Activated T-helper 17 cell treated with anti-CD3 and anti-CD28 coated beads, Interleukin-2, amount 50 U/mL, for 72 hours (primary cell): ENCODE measurements around the gene SPRR1A. TPM values are rescaled to one million over a fixed set of nuclear protein-coding genes. Genes with fewer than 3 reads are reported as not detected.

ENCODE experiments used
- ATAC-seq: fragments of 150-1000 bp; cut with Tn5 transposase; replicated peaks from 2 replicates; pipeline ENCODE4 v1.10.0; 2021; ENCODE audit warnings: mild to moderate bottlenecking, moderate library complexity
- H3K27ac Mint-ChIP-seq: one replicate; pipeline ENCODE4 v1.8.0; 2022; ENCODE audit warnings: mixed read lengths
- H3K27me3 Mint-ChIP-seq: one replicate; pipeline ENCODE4 v1.8.0; 2022; ENCODE audit warnings: mixed read lengths
- H3K36me3 Mint-ChIP-seq: one replicate; pipeline ENCODE4 v1.8.0; 2022; ENCODE audit warnings: low read depth, mild to moderate bottlenecking, mixed read lengths
- H3K4me1 Mint-ChIP-seq: one replicate; pipeline ENCODE4 v1.8.0; 2022; ENCODE audit warnings: mixed read lengths
- H3K4me3 Mint-ChIP-seq: one replicate; pipeline ENCODE4 v1.8.0; 2022; ENCODE audit warnings: mild to moderate bottlenecking, mixed read lengths
- H3K9me3 Mint-ChIP-seq: one replicate; pipeline ENCODE4 v1.8.0; 2022; ENCODE audit warnings: mixed read lengths
- total RNA-seq, 2 donors: library from RNA; stranded (reverse); gene quantifications; one replicate each; pipeline ENCODE4 v1.2.3, GENCODE V29; 2022

Gene SPRR1A
- total RNA-seq, 2 donors from 2014 or later: not detected

DNA sequence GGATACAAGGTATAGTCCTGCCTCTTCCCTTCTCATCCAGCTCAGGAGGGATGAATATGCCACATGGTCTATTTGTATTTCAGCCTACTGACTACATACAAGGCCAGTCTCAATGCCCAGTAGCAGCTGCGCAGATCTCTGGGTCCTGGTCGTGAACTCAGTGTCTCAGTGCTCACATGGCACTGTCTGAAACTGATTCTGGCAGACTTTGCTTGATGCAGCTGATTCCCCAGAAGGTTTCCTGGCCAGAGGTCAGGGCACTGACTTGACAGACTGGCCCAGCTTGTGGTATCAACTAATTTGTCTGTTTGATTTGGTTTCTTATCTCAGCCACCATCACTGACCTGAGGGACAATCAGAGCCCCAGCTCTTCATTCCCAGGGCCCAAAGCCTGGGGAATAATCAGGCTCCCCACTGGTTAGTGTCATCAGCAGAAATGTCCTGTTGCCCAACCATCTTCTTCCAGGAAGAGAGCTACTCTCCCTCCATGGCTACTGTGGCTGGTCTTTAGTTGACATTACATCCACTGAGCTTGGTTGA lies 20.9 kb upstream of the SPRR1A start:
- no peak overlapping the region for H3K27ac Mint-ChIP-seq
- no peaks in the 10 kb centered on the region for H3K9me3 Mint-ChIP-seq
- no peaks in the 10 kb centered on the region for H3K36me3 Mint-ChIP-seq
- no peak for ATAC-seq
- H3K4me3 Mint-ChIP-seq: no peak overlapping the region
- peaks cover 29% of the 10 kb centered on the region for H3K27me3 Mint-ChIP-seq
- no peaks in the 10 kb centered on the region for H3K4me1 Mint-ChIP-seq

DNA sequence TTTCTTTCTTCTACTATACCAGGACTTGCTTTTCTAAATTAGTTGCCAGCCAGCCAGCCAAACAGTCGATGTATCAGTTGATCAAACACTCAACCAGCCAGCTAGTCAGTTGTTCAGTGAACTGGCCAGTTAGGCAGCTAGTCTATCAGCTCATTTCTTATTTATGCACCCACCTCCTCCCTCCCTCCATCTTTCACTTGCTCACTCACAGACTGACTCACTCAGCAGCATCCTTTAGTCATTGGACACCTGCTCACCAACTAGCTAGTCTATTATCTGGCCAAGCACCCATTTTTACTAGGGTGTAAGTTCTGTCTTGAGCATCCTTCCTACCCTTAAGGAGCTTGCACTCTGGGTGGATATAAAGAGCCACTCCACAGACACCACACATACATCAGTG lies 19.3 kb upstream of the SPRR1A start:
- Mint-ChIP-seq H3K27me3 (peaks cover 25% of the 10 kb centered on the region), H3K4me3 (no peak overlapping the region), H3K4me1 (no peaks in the 10 kb centered on the region), H3K9me3 (no peaks in the 10 kb centered on the region), H3K36me3 (no peaks in the 10 kb centered on the region), H3K27ac (no peak overlapping the region)
- ATAC-seq: peak; percentile 53

DNA sequence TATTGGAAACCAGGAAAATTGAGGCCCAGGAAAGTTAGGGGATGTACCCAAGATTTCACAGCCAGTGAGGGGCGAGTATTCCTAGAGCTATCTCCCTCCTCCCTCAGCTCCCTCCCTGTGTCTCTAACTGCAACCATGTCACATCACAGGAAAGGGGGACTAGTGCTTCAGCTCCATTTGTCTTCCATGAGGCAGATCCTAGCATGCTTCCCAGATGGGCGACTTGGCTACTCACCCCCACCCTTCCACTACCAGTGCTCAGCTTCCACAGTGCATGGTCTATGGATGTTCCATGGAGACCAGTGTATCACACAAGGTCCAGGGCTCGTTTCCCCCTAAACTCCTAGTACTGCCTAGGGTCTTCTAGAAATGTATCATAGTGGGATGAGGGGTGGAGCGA lies 18.0 kb upstream of the SPRR1A start:
- H3K4me1 Mint-ChIP-seq: no peaks in the 10 kb centered on the region
- peaks cover 25% of the 10 kb centered on the region for H3K27me3 Mint-ChIP-seq
- no peaks in the 10 kb centered on the region for H3K36me3 Mint-ChIP-seq
- H3K9me3 Mint-ChIP-seq: no peaks in the 10 kb centered on the region
- no peak overlapping the region for H3K27ac Mint-ChIP-seq
- H3K4me3 Mint-ChIP-seq: no peak overlapping the region
- ATAC-seq: no peak

DNA sequence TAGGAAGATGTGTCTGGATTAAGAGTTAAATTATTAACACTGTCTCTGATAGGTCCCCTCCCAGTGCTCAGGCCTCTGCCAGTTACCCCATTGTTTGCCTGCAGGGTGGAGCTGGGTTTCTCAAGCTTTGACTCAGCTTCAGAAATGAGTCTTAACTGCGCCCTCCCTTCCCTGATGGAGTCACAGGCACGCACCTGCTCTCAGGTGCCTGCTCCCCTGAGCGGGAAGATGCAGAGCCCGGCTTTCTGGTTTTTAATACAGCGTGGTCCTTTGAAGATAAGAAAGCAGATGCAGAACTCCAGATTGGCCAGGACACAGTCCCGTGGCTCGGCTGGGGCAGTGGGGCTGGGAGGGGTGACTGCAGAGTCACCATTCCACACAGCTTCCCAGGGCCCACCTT lies 16.7 kb upstream of the SPRR1A start:
- Mint-ChIP-seq H3K4me1 (no peaks in the 10 kb centered on the region), H3K27ac (no peak overlapping the region), H3K27me3 (peaks cover 32% of the 10 kb centered on the region), H3K36me3 (no peaks in the 10 kb centered on the region), H3K4me3 (no peak overlapping the region), H3K9me3 (no peaks in the 10 kb centered on the region)
- ATAC-seq: peak; percentile 65

DNA sequence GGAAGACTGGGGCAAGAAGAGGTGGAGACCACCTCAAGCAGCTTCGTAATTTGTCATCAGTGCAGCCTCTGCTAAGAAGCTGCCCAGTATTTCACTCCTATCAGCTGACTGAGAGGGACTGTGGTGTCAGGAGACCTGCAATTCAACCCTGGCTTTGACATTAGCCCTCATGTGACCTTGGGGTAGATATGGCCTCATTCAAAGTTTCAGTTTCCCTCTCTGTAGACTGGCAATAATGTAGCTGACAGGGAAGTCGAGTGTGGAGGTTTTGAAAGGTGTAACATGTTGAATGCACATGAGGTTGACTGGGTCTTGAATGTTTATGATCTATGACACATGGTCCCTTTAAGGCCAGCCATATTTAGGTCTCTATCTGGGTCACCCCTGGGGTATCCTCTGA lies 15.6 kb upstream of the SPRR1A start:
- no peaks in the 10 kb centered on the region for H3K36me3 Mint-ChIP-seq
- no peak for ATAC-seq

DNA sequence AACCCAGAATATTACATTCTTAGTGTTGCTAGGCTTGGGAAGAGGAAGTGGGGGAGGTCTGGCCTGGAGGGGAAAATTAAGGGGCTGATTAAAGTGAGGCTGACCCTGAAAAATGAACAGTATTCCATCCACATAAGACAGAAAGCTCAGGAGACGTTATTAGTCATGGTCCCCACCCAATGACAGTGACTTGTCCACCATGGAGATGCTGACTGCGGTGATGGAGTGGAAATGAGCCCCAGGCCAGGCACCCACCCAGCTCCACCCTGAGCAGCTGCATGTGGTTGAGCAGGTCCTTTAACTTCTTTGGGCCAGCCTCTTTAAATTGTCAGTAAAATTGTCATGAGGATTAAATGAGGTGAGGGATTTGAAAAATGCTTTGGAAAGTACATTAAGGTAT lies 14.8 kb upstream of the SPRR1A start:
- peaks cover 39% of the 10 kb centered on the region for H3K27me3 Mint-ChIP-seq
- no peaks in the 10 kb centered on the region for H3K4me1 Mint-ChIP-seq
- H3K9me3 Mint-ChIP-seq: no peaks in the 10 kb centered on the region
- H3K27ac Mint-ChIP-seq: no peak overlapping the region
- H3K36me3 Mint-ChIP-seq: no peaks in the 10 kb centered on the region
- no peak overlapping the region for H3K4me3 Mint-ChIP-seq
- ATAC-seq: no peak

More for the DNA sequence above, 15.6 kb upstream of the SPRR1A start:
- peaks cover 39% of the 10 kb centered on the region for H3K27me3 Mint-ChIP-seq
- no peak overlapping the region for H3K4me3 Mint-ChIP-seq
- H3K4me1 Mint-ChIP-seq: no peaks in the 10 kb centered on the region
- no peak overlapping the region for H3K27ac Mint-ChIP-seq
- H3K9me3 Mint-ChIP-seq: no peaks in the 10 kb centered on the region

DNA sequence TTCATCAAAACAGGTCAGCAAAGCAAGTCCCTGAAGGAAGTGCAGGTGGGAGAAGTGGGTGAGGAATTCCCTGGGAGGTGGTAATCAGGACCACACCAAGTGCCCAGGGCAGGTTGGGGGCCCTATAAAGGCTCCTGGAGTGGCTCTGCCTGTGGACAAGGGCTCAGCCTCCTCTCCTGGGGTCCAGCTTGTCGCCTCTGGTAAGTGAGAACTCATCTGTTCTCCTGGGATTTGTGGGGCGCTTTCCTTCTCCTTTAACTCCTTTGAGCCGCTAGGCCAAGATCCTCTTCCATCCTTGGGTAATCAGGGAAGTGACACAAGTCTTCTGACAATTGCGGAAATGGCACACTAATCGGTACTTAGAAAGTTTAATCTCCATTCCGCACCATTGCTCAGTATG lies 13.4 kb upstream of the SPRR1A start, which contains the start of gene SPRR4:
TSS of gene SPRR4 (plus strand) at position 154 of the 400 bp plus-strand sequence. CDS start 1,243 bp downstream, outside the sequence.
- peaks cover 37% of the 10 kb centered on the region for H3K27me3 Mint-ChIP-seq
- no peak for ATAC-seq
- H3K36me3 Mint-ChIP-seq: no peaks in the 10 kb centered on the region
- no peak within 1 kb of the TSS for H3K27ac Mint-ChIP-seq
- H3K4me1 Mint-ChIP-seq: no peaks in the 10 kb centered on the region
- no peak within 1 kb of the TSS for H3K4me3 Mint-ChIP-seq
- no peaks in the 10 kb centered on the region for H3K9me3 Mint-ChIP-seq

DNA sequence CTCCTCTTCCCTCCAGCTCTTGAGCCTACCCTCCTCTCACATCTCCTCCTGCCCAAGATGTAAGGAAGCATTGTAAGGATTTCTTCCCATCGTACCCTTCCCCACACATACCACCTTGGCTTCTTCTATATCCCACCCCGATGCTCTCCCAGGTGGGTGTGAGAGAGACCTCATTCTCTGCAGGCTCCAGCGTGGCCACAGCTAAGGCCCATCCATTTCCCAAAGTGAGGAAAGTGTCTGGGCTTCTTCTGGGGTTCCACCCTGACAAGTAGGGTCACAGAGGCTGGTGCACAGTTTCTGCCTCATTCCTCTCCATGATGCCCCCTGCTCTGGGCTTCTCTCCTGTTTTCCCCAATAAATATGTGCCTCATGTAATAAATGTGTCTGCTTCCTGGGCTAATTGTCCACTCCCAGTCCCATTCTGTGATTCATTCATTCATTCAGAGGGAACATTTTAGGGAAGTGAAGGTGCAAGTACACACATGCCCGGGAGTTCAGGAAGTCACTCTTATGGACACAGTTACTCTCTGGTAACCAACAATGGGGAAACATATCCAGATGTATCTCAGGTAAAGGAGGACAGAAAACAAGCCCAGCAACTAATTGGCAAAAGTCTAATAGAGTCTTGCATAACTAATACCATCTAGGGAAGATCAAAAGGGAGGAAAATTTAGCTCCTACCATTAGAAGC lies 11.5 kb upstream of the SPRR1A start:
- Mint-ChIP-seq H3K27ac (no peak overlapping the region), H3K36me3 (no peaks in the 10 kb centered on the region), H3K27me3 (peaks cover 42% of the 10 kb centered on the region), H3K4me1 (no peaks in the 10 kb centered on the region), H3K4me3 (no peak overlapping the region), H3K9me3 (no peaks in the 10 kb centered on the region)
- ATAC-seq: no peak

DNA sequence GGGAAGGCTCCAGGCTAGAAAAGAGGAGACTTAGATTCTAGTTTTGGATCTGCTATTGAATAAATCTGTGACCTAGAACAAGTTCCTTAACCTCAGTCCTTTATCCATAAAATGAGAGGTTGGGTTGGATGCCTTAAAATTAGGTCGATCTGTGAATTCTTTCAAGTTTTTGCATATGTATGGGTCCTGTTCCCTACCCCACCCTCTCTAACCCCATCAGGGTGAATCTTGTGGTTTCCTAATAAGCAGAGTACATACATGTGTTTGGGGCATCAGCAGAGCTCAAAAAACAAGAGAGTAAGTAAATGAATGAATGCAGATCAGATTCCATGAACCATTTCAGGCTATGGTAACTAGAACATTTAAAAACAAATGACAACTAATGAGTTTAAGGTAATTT lies 7.2 kb upstream of the SPRR1A start:
- ATAC-seq: no peak
- Mint-ChIP-seq H3K4me3 (no peak overlapping the region), H3K36me3 (no peaks in the 10 kb centered on the region), H3K4me1 (no peaks in the 10 kb centered on the region), H3K27ac (no peak overlapping the region), H3K27me3 (peaks cover 63% of the 10 kb centered on the region), H3K9me3 (no peaks in the 10 kb centered on the region)

DNA sequence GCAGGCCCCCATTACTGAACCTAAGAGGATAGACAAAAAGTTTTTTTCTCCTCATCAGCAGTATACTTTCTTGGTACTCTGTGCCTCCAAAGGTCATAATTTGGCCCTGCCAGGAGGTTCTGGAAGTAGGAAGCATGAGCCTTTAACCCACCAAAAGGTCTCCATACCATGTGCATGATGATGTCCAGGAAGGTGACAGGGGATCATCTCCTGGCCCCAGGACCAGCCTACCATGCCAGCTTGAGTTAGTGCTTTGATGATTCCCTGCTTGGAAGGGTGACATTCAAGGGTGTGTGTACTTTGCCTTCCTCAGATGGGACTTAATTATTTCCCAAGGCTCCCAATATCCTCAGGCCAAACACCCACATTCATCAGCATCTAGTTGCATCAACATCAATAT lies 6.3 kb upstream of the SPRR1A start:
- no peak for ATAC-seq
- Mint-ChIP-seq H3K9me3 (no peaks in the 10 kb centered on the region), H3K27ac (no peak overlapping the region), H3K4me1 (no peaks in the 10 kb centered on the region), H3K4me3 (no peak overlapping the region), H3K36me3 (no peaks in the 10 kb centered on the region), H3K27me3 (peaks cover 61% of the 10 kb centered on the region)

DNA sequence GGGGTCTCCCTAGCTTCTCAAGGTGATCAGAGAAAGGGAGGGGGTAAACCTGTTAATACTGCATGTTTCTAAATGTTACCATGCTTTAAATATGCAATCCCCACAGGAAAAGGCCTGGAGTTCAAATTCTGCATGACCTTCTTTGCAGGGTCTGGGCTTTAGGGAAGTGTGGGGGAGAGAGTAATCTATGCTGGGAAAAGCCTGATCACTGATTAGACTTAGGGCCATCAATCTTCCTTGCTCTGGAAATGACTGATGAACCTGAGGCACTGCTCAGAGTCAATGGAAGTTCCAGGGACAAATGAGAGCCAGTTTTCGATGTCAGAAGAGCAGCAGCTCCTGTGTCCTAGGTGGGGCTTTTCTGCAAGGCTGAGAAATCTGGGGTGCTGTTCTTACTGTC lies 3.2 kb upstream of the SPRR1A start:
- Mint-ChIP-seq H3K27me3 (peaks cover 67% of the 10 kb centered on the region), H3K36me3 (no peaks in the 10 kb centered on the region), H3K27ac (no peak overlapping the region), H3K9me3 (no peaks in the 10 kb centered on the region), H3K4me3 (no peak overlapping the region), H3K4me1 (no peaks in the 10 kb centered on the region)
- no peak for ATAC-seq

DNA sequence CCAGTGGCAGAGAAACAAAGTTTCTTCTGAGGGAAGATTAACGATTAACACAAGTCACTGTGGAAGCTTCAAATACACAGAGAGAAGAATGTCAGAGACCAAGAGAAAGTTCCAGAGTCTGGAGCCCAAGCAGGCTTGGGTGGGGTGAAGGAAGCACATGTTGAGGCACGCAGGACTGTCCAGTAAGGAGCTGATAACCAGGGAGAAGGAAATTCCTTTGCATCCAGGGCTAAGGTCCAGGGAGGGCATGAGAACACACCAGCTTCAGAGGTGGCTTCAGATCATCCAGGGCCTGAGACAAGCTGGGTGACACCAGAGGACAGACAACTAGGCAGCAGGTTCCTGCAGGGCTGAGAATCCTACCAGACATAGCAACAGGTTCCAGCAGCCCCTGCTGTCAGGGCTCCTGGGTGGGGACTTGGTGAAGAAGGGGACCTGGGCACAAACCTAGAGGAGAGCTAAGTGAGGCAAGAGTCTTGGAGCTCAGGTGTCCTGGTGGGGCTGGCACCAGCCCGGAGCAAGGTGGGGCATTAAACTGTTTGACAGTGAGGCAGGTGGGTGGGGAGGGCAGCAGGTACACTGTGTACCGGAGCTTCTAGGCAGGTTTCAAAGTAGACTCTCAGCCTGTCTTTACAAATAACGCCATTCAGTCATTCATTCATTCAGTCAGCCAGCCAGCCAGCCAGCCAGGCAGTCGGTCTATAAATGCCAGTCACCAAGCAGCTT lies 2.6 kb upstream of the SPRR1A start:
- Mint-ChIP-seq H3K9me3 (no peaks in the 10 kb centered on the region), H3K27me3 (peaks cover 66% of the 10 kb centered on the region), H3K27ac (no peak overlapping the region), H3K4me1 (no peaks in the 10 kb centered on the region), H3K4me3 (no peak overlapping the region), H3K36me3 (no peaks in the 10 kb centered on the region)
- no peak for ATAC-seq

DNA sequence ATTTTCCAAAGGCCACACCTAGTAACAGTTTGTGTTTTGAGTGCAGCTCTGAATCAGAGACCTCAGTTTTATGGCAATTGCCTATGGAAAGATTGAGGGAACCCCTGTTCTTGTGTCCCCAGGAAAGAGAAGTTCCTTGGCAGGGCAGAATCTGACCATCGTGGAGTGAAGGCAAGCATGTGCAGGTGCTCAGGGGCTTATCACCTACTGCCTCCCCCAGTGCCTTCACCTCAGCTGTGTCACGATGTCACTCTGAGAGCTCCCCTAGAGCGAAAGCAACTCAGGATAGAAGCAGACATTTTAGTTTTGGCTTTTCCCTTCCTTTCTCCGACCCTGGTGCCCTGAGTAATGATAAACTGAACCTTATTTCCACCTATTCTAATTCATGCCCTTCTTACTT lies 1.8 kb upstream of the SPRR1A start:
- no peak overlapping the region for H3K4me3 Mint-ChIP-seq
- no peaks in the 10 kb centered on the region for H3K4me1 Mint-ChIP-seq
- H3K36me3 Mint-ChIP-seq: no peaks in the 10 kb centered on the region

DNA sequence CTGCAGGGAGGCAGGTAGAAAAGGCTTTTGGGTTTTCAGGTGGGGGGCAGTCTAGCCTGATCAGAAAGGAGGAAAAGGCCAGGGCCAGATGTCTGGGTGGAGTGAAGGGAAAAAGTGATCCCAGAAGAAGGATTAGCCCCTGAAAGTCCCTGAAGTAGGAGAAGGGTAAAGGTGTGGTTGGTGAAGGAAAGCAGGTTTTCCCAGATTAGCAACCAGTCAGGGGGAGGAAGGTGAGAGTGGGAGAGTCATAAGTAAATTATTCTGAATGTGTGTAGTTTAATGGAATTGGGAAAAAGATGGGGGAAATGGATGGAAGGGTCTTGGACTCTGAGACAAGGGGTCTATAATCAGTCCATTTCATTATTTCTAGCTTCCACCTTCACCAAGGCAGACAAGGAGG lies 647 bp upstream of the SPRR1A start:
- Mint-ChIP-seq H3K36me3 (no peaks in the 10 kb centered on the region), H3K4me3 (no peak overlapping the region), H3K9me3 (no peaks in the 10 kb centered on the region), H3K4me1 (no peaks in the 10 kb centered on the region), H3K27me3 (peaks cover 68% of the 10 kb centered on the region), H3K27ac (no peak overlapping the region)
- ATAC-seq: no peak

More for the DNA sequence above, 1.8 kb upstream of the SPRR1A start:
- Mint-ChIP-seq H3K27ac (no peak overlapping the region), H3K27me3 (peaks cover 64% of the 10 kb centered on the region), H3K9me3 (no peaks in the 10 kb centered on the region)
- no peak for ATAC-seq

DNA sequence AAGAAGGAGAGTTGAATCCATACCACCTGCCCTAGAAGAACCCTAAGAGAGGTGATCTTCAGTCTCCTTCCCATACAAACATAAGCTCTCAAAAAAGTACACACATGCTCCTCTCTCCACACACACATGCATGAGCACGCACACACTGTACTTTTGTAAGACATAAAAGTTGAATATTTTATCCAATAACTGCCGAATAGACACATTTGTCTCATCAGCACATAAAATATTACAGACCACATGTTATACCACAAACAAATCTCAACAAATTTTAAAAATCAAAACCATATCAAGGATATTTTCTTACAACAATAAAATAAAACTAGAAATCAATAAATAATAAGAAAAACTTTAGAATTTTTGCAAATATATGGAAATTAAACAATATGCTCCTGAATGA lies 2.7 kb downstream of the SPRR1A start:
- H3K36me3 Mint-ChIP-seq: no peaks in the 10 kb centered on the region
- no peak for ATAC-seq
- H3K9me3 Mint-ChIP-seq: no peaks in the 10 kb centered on the region
- H3K27ac Mint-ChIP-seq: no peak overlapping the region
- H3K4me1 Mint-ChIP-seq: no peaks in the 10 kb centered on the region
- no peak overlapping the region for H3K4me3 Mint-ChIP-seq
- peaks cover 62% of the 10 kb centered on the region for H3K27me3 Mint-ChIP-seq
